ENCODE measurements around the gene PKN3. TPM values are rescaled to one million over a fixed set of nuclear protein-coding genes. Genes with fewer than 3 reads are reported as not detected.
"Not testable (repeated sequence)": the region's sequence is repeated elsewhere in the genome, so short reads cannot be mapped to it uniquely, and the experiment has no call there.

The PKN3 gene
- total RNA-seq, 1 donor from 2014 or later: 11.1 TPM

- no peak for TF ChIP-seq CTCF (IDR thresholded peaks at IDR 0.05)
- DNase-seq (no peak), ATAC-seq (no peak)
- H3K27ac ChIP-seq: no peak overlapping the region
- H3K36me3 ChIP-seq: peaks cover 63% of the 10 kb centered on the region
- peaks cover 18% of the 10 kb centered on the region for H3K4me1 ChIP-seq
- H3K27me3 ChIP-seq (ENCODE audit: low read depth): no peaks in the 10 kb centered on the region
- no peak overlapping the region for H3K4me3 ChIP-seq
- intact Hi-C loops (cut with DNase I): no loop called here
- no peaks in the 10 kb centered on the region for H3K9me3 ChIP-seq
Observed at GRCh38 chr9:128694344-128694743, 8.0 kb upstream of the PKN3 start.

GRCh38 chr9:128696923-128697707 is 5.2 kb upstream of the PKN3 start:
- Histone ChIP-seq H3K4me1 (peaks cover 4% of the 10 kb centered on the region), H3K27me3 (ENCODE audit: low read depth) (no peaks in the 10 kb centered on the region), H3K36me3 (peaks cover 51% of the 10 kb centered on the region), H3K27ac (no peak overlapping the region), H3K9me3 (no peaks in the 10 kb centered on the region), H3K4me3 (no peak overlapping the region)
- intact Hi-C loops (cut with DNase I): no loop called here
- TF ChIP-seq CTCF (IDR thresholded peaks at IDR 0.05): no peak
- DNase-seq: peak; percentile 5
- no peak for ATAC-seq

DNA sequence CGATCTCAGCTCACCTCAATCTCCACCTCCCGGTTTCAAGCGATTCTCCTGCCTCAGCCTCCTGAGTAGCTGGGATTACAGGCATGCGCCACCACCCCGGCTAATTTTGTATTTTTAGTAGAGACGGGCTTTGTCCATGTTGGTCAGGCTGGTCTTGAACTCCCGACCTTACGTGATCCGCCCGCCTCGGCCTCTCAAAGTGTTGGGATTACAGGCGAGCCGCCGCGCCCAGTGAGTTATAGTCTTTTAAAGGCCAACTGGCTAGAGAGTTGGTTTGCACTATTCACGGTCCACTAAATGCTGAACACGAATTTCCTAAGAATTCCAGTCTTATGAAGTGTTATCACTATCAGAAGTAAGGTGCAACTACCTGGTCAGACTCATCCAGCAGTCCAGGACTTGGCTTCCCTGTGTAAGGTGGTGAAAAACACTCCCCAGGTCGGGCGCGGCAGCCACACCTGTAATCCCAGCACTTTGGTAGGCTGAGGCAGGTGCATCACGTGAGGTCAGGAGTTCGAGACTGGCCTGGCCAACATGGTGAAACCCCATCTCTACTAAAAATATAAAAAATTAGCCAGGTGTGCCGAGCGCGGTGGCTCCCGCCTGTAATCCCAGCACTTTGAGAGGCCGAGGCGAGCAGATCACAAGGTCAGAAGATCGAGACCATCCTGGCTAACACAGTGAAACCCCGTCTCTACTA is 3.1 kb upstream of the PKN3 start:
- H3K9me3 ChIP-seq; ATAC-seq; H3K27ac ChIP-seq; H3K27me3 ChIP-seq (ENCODE audit: low read depth); H3K4me3 ChIP-seq; intact Hi-C loops (cut with DNase I): not testable (repeated sequence)
- H3K4me1 ChIP-seq: peaks cover 12% of the 10 kb centered on the region
- DNase-seq: peak; percentile 32
- peaks cover 30% of the 10 kb centered on the region for H3K36me3 ChIP-seq

GRCh38 chr9:128701227-128701854 is 962 bp upstream of the PKN3 start:
- peaks cover 9% of the 10 kb centered on the region for H3K36me3 ChIP-seq
- intact Hi-C loops (cut with DNase I): no loop called here
- peaks cover 12% of the 10 kb centered on the region for H3K4me1 ChIP-seq
- no peaks in the 10 kb centered on the region for H3K27me3 ChIP-seq (ENCODE audit: low read depth)
- ATAC-seq: no peak
- H3K4me3 ChIP-seq: no peak overlapping the region
- no peak for TF ChIP-seq CTCF (IDR thresholded peaks at IDR 0.05)
- H3K9me3 ChIP-seq: no peaks in the 10 kb centered on the region
- H3K27ac ChIP-seq: no peak overlapping the region
- peak; percentile 30 for DNase-seq

DNA sequence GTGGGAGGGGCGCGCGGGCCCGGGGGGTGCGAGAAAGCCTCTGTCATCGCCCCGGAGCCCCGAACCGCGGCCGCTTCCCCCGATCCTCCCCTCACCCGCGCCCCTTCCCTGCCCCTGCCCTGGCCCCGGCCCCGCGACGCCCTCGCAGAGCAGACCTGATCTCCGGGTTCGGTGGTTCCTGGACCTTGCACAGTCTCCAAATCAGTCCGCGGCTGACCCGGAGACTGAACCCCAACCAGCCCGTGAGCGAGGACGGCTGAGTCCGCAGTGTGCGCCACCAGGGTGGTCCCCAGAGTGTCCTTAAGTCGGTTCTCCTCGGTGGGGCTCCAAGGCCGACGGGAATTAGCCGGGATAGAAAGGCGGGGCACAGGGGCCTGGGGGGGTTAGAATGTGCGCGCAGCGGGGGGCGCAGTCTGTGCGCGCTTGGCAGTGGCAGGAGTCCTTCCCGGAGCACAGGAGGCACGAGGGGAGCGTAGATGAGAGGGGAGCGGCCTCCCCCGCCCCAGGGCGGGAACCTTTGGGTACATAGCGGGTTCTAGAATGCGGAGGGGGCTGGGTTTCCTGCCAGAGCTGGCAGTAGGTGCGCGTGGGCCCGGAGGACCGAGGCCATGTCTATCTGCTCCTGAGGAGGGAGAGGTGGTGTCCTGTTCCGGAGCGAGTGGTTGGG is 779 bp downstream of the PKN3 start:
- DNase-seq (peak; percentile 61), ATAC-seq (peak; percentile 51 to 54)
- intact Hi-C loops (cut with DNase I): no loop called here
- Histone ChIP-seq H3K27ac (peak overlapping the region; percentile 83), H3K4me3 (peak overlapping the region; percentile 79), H3K9me3 (no peaks in the 10 kb centered on the region), H3K4me1 (peaks cover 12% of the 10 kb centered on the region), H3K36me3 (peaks cover 12% of the 10 kb centered on the region), H3K27me3 (ENCODE audit: low read depth) (no peaks in the 10 kb centered on the region)
- TF ChIP-seq CTCF (IDR thresholded peaks at IDR 0.05): no peak
